NOMO-1 (cell line): ENCODE measurements around the gene HIPK2.

ENCODE experiments used
- DNase-seq, 2 experiments: peaks; one replicate each; lab custom pipeline; 2025; ENCODE audit not compliant: unreplicated experiment in 2 of 2; lab: John Stamatoyannopoulos, UW

HIPK2 gene

DNA sequence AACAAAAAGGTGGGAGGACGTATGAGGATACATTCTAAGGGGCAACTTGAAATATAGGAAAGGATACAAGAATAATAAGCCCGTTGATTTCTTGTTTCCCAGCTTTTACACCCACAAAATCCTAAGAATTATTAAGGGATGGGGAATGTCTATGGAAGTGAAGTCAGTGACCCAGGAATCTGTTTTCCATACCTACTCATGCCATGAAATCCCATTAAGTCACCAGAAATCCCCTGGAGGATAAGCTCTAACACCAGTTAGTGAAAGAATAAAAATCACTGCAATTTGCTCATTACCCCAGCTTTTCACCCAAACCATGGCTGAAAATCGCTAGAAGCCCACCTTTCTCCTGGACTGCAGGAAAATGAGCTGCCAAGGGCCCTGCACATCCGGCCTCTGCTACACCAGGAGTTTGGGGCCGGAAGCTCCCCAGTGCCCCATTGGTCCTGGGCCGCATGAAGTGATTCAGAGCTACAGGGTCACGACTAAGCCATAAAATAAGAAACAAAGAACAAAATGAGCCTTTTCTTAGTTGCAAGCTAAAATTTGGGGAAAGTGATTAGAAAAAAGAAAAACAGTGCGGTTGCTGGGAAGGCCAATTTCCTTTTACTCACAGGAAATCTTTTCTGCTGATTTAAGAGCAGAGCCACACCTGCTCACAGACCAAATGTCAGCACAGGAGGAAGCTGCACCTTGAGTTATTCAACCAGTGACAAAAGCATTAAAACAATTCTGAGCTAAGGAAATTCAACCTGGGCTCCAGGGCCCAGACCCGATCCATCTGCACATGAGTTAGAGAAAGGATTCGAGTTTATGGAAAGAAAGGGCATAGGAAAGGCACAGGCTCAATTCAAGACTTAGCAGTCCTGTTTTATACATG lies 40.3 kb downstream of the HIPK2 start:
- no peak for DNase-seq

DNA sequence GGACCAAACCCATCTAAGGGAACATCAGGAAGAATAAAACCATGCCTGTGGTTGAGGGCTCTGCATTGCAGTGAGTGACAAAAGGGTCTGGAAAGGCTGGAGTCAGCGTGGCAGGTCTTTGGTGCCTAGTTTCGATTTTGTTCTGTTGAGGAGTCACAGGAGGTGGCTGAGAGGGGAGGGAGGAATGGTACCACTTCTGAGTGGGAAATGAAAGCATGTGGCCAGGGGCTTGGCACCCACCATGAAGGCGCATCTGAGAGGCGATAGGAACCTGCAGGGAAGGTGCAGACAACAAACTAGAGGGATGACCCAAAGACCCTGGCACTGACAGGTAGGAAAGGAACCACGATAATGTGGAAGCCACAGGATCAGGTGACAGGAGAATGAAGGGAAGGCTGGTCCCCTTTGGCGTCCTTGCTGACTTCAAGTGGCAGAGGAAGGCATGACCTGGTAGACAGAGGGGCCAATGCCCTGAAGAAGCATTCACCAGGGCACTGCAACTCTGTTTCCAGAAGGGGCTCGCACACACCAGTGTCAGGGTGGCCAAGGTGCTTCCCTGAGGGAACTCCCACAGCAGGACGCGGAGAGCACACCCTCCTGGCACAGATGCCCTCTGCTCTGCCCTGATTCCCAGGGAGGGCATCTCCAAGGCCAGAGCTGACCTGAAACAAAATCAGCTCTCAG lies 41.7 kb downstream of the HIPK2 start:
- no peak for DNase-seq

DNA sequence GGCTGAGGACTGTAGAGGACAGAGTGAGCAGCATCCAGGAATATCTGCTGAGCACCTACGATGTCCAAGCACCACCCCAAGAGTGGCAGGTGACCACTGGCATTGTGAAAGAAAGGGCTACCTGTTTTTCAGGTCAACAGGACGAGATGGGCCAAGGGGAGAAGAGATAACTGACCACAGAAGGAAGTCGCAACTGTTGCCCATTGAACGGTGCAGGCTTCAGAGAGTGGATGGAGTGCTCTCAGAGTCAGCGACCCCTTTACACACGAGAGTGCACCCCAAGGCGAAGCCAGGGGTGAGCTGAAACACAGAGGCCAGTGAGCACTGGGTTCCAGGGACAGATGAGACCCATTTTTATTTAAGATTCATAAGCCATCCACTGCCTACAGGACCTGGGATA lies 42.3 kb downstream of the HIPK2 start:
- no peak for DNase-seq

DNA sequence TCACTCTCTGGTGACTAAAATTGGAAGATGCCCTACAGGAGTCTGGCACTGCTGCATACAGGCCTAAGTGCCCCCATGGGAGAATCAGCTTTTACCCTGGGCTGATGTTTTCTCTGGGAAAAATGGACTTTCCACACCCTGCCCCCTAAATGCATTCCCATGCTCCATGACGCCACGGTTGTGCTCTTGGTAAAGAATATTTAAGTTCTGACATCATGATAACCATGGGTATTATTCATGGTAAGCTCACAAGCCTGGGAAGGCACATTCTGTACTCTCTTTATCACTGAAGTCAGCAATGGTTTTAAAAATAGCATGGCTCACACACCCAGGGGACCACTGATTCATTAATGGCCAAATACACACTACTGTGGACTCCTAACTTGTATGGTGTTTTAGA lies 43.4 kb downstream of the HIPK2 start:
- DNase-seq, result no peak

DNA sequence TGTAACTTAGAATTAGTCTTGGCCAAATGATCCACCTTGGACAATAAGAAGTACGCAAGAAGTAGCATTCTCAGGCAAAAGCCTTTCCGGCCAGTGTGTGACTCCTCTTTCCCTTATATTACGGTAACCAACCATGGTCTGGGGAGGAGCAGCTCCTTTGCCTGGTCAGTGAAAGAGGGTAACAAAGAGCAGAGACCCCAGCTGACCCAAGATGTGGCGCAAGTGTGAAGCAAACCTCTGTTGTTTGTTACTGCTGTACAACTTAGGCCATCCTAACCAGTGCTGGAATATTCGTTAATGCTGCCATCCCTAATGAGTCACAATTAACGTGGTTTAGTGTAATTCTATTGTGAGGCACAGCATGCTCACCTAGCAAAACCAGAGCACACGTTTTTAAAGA lies 44.0 kb downstream of the HIPK2 start:
- no peak for DNase-seq

DNA sequence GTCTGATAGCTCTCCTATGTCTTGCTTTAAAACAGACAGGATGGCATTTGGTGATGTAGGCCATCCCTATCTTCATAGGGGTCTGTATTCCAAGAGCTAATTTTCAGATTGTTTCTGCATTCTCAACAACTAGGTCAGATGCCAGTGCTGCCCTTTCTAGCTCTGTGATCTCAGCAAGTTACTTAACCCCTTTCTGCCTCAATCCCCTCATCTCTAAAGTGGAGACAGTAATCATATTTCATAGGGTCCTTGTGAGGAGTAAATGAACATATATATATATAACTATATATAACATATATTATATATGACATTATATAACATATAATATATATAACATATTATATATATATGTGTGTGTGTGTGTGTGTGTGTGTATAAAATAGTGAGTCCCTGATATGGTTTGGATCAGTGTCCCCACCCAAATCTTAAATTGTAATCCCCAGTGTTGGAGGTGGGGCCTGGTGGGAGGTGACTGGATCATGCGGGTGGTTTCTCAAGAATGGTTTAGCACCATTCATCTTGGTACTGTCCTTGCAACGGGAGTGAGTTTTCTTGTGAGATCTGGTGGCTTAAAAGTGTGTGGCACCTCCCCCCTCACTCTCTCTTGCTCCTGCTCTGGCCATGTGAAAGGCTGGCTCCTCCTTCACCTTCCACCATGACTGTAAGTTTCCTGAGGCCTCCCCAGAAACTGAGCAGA lies 45.2 kb downstream of the HIPK2 start:
- no peak for DNase-seq

DNA sequence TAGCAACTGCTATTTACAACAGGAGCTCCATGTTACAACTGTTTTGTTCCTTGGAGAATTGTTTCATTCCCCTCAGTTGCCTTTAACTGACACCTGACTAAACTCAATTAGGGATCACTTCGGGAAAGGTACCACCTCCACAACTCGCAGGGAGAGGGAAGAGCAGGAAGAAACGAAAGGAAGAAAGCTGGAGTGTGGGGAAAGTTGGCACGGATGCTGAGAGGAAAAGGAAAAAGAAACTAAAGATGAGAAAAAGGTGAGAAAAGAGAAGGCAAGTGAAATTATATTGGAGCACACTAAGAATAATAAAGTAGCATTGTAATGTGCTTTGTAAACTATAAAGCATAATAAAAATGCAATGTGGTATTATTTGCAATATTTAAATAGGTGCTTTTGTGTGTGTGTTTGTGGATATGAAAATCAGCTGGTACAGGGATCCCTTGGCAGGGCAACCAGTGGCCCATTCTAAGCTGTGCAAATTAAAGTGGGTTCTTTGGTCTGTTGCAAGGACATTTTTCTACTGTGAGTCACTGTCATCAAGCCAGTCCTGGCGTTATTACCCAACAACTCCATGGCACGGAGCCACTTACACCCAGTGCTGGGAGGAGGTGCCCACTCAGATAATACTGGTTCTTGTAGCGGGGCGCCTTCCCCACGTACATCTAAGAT lies 45.9 kb downstream of the HIPK2 start:
- DNase-seq, result peak; percentile 43 to 67

DNA sequence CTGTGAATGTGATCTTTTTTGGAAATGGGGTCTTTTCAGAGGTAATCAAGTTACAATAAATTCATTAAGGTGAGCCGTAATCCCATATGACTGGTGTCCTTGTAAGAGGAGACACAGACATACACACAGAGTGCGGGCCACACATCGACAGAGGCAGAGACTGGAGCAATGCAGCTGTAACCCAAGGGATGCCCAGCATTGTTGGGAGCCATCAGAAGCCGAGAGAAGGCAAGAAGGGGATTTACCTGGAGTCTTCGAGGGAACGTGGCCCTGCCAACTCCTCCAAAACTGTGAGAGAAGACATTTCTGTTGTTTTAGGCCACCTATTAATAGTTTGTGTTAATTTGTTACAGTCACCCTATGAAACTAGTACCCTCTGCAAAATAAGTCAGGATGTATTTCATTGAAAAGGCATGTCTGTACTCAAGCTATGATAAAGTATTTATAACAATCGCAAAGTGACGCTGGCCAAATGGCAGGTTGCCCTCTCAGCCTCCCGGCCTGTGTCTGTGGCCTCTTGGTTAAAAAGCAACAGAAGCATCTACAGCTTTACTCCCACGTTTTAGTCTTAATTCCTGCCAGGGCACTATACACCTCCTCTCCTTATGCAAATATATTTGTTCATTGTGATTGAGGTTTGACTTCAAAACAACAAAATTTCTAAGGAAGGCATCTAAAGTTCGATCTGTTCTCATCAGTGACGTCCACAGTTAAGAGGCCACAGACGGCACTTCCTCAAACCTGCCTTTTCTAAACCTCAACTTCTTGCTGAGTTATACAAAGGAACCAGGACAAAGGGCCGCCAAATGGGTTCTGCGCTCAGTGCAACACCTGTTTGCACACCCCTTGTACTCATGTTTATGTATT lies 46.8 kb downstream of the HIPK2 start:
- DNase-seq, result peak in 1 of 2 experiments; percentile 50

DNA sequence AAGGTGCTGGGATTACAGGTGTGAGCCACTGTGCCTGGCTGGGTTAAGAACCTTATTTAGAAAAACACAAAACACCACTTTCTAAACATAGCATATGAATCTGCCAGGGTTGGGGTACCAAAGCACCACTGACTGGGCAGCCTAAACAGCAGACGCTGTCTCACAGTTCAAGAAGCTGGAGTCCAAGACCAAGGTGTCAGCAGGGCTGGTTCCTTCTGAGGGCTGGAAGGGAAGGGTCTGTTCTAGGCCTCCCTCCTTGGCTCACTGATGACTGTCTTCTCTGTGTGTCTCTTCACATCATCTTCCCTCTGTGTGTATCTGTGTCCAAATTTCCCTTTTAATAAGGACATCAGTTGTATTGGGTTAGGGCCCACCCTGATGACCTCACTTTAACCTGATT lies 49.6 kb downstream of the HIPK2 start:
- no peak for DNase-seq

DNA sequence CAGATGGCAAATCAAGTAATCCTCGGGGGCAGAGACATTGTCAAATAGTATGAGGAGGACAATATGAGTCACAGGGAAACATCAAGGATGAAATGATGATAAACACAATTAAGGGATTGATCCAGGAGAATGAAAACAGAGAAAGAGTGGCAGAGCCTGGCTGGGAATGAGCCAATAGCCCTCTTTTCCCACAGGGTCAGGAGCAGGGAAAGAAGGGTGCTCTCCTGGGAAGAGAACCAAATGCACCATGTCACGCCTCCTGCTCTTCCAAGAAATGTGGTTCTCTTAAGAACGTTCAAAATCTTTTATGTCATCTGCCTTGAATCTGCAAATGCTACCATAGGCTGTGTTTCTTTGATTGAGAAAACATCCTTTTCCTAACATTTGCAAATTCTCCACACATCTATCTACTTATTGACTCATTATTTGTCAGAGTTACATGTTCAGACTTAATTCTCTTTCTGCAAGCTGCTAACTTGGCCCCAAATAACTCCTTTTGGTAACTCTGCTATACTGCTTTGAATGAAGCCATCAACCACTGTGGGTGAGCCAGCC lies 50.6 kb downstream of the HIPK2 start:
- DNase-seq, result no peak

DNA sequence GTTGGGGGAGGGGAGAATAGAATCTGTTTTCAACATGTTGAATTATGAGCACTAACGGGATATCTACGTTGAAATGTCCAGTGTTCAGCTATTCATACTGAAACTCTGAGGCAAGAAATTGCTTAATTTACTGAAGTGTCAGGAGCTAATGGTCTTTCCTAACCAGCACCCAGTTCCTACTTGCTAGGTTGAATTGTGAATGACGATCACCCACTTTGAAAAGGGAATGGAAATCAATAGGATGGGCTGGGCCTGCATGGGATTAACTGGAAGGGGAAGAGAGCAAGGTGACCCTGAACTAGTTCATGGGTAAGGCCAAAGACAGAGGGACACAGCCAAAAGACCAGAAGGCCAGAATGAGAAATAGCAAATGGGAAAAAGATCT lies 51.3 kb downstream of the HIPK2 start:
- peak in 1 of 2 experiments; percentile 32 for DNase-seq

DNA sequence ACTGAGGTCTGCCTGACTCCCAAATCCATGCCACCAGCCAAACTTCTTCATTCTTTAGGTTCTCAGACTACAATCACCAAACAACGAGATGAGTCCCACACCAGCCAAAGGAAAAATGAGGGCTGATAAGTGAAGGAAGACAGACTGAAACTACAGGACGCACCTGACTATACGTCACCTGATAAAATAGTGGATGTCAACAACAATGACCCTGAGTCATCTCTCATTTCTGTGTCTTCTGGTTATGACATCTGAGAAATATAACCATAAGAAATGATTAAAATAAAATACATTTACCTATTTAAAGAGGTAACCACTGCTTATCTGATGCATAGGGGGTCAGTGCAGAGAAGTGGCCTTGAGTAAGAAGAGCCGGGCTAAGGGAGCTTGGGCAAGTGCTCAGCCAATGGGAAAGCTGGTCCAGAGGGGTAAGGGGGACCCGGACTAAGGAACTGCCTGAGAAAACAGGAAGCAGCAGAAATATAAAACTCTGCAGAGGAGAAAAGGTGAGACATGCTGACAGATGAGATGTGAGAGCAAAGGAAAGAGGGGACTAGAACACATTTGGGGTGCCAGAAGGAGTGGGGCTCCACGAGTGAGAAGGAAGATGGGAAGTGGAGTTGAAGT lies 51.8 kb downstream of the HIPK2 start:
- peak; percentile 11 to 32 for DNase-seq

DNA sequence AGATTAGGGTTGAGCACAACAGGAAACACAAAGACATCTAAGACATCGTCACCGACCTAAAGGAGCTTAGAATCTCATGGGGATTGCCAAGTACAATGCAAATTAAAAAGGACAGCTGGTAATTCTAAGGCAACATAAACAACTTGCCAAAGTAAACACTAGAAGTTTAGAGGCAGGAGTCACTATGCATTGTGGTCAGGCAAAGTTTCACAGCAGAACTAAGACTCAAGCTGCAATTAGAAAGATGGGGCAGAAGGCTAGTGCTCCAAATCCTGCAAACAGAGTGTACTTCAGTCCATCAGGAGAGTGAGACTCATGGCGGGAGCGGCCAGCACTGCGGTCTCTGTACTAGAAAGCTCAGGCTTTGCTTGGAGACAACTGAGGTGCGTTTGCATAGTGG lies 52.7 kb downstream of the HIPK2 start:
- DNase-seq, result peak in 1 of 2 experiments; percentile 5

DNA sequence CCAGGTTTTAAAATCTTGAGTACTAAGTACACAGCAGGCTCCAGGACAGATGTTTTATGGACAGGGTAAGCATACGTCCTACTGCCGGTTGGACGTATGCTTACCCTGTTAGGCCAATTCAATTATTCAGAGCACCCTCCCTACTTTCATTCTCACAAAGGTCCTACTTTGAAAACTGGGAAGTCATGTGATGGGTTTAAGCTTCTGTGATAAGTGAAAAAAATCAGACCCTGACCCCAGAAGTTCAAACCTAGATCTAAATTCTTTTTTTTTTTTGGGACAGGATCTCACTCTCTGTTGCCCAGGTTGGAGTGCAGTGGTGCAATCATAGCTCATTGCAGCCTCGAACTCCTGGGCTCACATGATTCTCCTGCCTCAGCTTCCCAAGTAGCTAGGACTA lies 55.2 kb downstream of the HIPK2 start:
- no peak for DNase-seq

DNA sequence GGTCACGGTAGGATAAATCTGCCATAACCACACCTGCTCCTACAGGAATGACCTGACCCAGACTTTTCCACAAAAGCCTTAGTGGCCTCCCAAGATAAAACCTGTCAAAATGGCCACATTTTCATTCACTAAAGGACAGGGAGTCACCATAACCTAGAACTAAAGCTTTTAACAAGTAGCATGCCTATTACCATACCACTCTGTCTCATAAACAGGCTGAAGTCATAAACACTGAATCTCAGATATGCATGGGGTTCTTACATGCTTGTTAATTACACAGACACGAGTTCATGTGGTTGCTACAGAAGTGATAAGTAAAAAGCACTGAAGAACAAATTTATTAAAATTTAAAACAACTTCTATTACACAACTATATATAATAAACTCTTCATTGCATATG lies 56.0 kb downstream of the HIPK2 start:
- DNase-seq, result no peak

DNA sequence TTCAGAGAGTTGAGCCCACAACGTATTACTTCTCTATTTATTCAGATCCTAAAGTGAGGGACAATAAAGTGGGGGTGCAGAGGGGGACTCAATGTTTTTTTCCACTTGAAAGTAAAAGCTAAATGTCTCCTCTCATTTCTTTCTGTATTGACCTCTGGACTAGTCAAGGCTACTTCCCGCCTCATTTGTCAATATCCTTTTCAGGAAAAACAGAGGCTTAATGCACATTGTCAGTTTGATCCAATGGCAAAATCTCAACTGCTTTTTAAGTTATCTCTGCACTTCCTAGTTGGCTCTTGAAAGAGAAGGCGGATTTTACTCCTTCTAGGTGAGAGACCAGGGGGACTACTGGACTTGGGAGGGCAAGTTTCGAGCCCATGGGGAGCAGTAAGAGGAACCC lies 56.4 kb downstream of the HIPK2 start:
- no peak for DNase-seq

DNA sequence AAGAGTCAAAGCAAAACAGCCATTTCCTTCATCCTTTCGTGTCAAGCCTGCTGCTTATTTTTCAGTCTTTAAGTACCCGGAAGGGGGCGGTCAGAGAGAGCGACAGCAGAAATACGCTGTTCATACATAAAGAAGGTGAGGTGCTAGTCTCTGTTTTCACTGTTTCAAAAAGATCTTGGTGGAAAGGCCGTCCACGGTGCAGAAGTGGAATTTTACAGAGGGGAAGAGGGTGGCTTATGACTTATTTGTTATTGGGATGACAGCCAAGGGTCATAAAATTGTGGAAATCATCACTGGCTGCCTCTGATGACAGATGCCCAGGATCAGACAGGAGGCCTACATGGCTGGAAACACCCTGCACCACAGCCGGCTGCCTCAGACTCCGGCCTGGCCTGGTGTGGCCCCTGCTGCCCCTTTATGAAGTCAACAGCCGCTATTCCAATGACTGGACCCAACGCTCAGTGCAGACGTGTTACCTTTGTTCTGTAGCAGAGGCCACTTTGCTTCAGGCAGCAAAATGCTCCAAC lies 57.0 kb downstream of the HIPK2 start:
- peak; percentile 26 to 45 for DNase-seq

DNA sequence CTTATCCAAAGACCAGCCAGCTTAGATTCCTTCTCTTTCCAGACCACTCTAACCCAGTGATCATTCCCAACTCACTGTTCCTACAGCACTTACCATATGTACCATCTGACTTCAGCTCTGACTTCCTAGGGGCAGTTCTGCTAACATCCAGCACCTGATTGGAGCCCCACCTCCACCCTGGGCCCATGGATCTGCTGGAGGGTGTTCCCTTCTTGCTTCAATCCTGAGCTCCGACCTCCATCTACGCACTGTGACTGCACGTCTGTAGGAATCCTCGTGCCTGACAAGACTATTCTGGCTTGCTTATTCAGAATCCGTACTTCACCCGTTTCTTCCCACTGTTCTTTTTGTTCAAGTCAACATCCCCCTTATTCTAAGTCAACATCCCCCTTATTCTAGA lies 57.6 kb downstream of the HIPK2 start:
- no peak for DNase-seq

DNA sequence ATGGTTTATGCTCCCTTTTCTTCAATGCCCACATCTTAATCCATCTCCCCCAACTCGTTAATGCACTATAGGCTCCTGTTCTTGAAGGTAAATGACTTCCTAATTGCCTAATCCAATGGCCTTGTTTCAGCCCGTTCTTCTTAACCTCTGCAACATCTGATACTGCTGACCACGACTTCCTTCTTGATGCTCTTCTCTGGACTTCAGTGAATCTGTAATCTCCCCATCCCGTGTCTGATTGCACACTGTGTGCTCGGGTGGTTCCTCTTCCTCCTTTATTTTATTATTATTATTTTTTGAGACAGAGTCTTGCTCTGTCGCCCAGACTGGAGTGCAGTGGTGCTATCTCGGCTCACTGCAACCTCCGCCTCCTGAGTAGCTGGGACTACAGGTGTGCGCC lies 58.9 kb downstream of the HIPK2 start:
- peak in 1 of 2 experiments; percentile 61 for DNase-seq
